BJ (cell line): ENCODE data around the gene SRGAP1. TPM values are rescaled to one million over a fixed set of nuclear protein-coding genes. Genes with fewer than 3 reads are reported as not detected.

Source experiments
- CTCF ChIA-PET: fragments of 350-600 bp; formaldehyde crosslinking; extraction: SDS; loops from one replicate; lab custom pipeline; 2021; ENCODE audit warnings: antibody characterized with exemption, inconsistent platforms; lab: Yijun Ruan, JAX
- POLR2A ChIA-PET: fragments of 300-600 bp; sonication (Branson Sonifier 250); formaldehyde crosslinking; extraction: SDS; loops from one replicate; lab custom pipeline; 2021; ENCODE audit warnings: antibody characterized with exemption; lab: Charles Lee
- DNase-seq: peaks from one replicate; pipeline ENCODE4 v3.0.0-alpha.2; 2011; ENCODE audit warnings: low read depth
- H3K27me3 ChIP-seq: 2 replicates; pipeline ENCODE4 v1.6.0; 2011; ENCODE audit warnings: low read length; ENCODE audit not compliant: control insufficient read depth, insufficient read depth
- H3K36me3 ChIP-seq: 2 replicates; pipeline ENCODE4 v1.5.1; 2011; ENCODE audit warnings: low read length; ENCODE audit not compliant: control insufficient read depth, insufficient read depth
- H3K4me3 ChIP-seq: 2 replicates; pipeline ENCODE4 v1.5.1; 2011; ENCODE audit warnings: low read depth, mild to moderate bottlenecking, control low read depth, low read length
- polyA plus RNA-seq: library from polyadenylated mRNA; depleted of rRNA; stranded (reverse); fragments of >200 nt; gene quantifications from 2 replicates; pipeline ENCODE4 v1.2.3, GENCODE V29; 2011
- TF ChIP-seq, protein P1 (sequence below): IDR thresholded peaks from 2 replicates; pipeline ENCODE4 v1.5.1; 2011; ENCODE audit warnings: low read depth, mild to moderate bottlenecking, control low read depth, inconsistent platforms, low read length, moderate library complexity; ENCODE audit not compliant: insufficient read depth

Gene SRGAP1
- polyA plus RNA-seq, 1 experiment = 15.7 TPM

DNA sequence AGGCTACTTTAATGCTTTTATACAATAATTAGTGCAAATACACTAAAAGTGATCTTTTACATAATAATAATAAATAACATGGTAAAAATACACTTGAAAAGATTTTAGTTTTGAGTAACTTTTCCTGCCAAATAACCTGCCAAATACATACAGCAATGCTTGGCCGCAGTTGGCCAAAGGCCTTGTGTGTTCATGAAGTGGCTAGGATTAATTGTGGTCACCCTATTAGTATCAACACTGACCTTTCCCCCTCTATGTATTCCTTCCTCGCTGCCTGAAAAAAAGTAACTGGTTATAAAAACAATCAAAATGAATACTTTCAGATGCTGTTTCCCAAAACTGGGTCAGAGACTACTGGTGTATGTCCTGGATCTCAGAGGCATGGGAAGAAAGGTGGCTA is 343.3 kb downstream of the SRGAP1 start:
- Histone ChIP-seq H3K4me3 (no peak overlapping the region), H3K36me3 (no peaks in the 10 kb centered on the region), H3K27me3 (no peaks in the 10 kb centered on the region)
- ChIA-PET CTCF (no interaction called here), POLR2A (no interaction called here)
- DNase-seq = no peak
- TF ChIP-seq, protein P1, sequence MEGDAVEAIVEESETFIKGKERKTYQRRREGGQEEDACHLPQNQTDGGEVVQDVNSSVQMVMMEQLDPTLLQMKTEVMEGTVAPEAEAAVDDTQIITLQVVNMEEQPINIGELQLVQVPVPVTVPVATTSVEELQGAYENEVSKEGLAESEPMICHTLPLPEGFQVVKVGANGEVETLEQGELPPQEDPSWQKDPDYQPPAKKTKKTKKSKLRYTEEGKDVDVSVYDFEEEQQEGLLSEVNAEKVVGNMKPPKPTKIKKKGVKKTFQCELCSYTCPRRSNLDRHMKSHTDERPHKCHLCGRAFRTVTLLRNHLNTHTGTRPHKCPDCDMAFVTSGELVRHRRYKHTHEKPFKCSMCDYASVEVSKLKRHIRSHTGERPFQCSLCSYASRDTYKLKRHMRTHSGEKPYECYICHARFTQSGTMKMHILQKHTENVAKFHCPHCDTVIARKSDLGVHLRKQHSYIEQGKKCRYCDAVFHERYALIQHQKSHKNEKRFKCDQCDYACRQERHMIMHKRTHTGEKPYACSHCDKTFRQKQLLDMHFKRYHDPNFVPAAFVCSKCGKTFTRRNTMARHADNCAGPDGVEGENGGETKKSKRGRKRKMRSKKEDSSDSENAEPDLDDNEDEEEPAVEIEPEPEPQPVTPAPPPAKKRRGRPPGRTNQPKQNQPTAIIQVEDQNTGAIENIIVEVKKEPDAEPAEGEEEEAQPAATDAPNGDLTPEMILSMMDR = no peak

DNA sequence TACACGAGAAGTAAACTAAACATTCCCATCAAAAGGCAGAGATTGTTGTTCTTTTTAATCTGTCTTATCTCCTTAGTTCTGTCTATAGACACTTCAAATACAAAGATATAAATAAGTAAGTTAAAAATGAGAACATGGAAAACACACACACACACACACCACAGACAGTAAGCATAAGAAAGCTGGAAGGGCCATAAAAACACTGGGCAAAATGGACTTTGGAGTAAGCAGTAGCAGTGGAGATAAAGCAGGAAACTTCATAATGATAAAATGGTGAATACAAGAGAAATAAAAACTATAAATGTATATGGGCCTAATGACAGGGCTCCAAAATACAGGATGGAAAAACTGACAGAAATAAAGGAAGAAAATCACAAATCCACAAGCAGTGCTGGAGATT is 345.0 kb downstream of the SRGAP1 start:
- DNase-seq = no peak
- Histone ChIP-seq H3K4me3 (no peak overlapping the region), H3K36me3 (peaks cover 1% of the 10 kb centered on the region; the same call in 1 of the 2 replicates), H3K27me3 (no peaks in the 10 kb centered on the region)
- POLR2A ChIA-PET = no interaction called here
- TF ChIP-seq, protein P1 = no peak
- CTCF ChIA-PET = no interaction called here

DNA sequence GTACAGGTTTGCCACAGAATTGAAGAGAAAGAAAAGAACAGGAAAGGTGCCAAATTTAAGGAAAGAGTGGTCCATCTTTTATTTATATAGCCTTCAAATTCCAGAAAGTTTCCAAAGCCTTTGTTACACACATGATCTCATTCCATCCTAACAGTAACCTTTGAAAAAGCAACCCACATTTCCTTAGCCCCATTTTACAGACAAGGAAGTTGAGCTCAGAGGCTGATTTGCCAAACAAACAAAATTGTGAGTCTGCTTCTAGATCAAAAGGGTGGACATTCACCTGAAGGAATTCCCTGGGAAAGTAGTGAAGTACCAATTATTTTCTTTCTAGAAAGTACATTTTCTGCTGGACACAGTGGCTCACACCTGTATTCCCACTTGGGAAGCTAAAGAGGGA is 345.6 kb downstream of the SRGAP1 start:
- ChIA-PET CTCF (interaction anchor here (1.3 kb wide), 1 partner anchor 9 kb away, joined by 8 read pairs; no protein-coding TSS in a partner anchor), POLR2A (no interaction called here)
- peaks cover 1% of the 10 kb centered on the region; the same call in 1 of the 2 replicates for H3K36me3 ChIP-seq
- TF ChIP-seq, protein P1 = no peak
- no peaks in the 10 kb centered on the region for H3K27me3 ChIP-seq
- H3K4me3 ChIP-seq = no peak overlapping the region
- DNase-seq = no peak

DNA sequence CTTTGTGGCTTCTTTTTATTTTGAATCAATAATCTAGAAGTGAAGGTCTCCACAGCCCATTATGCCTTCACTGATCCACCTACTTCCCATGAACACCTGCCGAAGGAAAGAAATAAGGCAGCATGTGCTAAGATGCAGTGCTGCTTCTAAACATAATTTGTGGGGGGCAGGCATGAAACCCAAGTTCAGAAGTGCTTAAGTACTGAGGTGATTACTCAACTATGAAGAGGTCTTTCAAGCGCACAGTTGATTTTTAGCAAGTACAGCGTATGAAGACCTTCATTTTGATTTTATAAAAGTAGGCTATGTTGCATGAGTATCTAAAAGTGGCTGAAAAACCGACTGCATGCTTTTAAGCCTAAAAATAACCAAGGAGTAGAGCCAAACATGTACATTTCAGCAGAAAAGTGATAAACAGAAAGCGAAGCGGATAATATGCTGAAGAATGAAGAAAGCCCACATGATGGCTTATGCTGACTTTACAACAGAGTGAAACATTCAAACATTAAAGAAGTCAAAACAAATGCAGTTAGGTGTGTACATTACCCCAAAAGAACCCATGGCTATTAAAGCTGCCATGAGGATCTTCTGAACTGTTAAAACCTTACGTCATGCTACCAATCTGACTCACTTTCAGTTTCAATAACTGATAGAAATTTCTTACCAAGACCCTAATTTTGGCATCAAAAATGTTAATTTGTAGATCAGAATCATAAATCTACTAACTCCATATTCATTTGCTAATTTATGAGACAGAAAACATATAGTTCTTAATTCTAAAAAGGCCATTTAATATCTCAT is 348.3 kb downstream of the SRGAP1 start:
- POLR2A ChIA-PET = no interaction called here
- no peak for DNase-seq
- H3K4me3 ChIP-seq = no peak overlapping the region
- H3K27me3 ChIP-seq = no peaks in the 10 kb centered on the region
- peaks cover 1% of the 10 kb centered on the region; the same call in 1 of the 2 replicates for H3K36me3 ChIP-seq
- CTCF ChIA-PET = no interaction called here
- TF ChIP-seq, protein P1 = no peak

DNA sequence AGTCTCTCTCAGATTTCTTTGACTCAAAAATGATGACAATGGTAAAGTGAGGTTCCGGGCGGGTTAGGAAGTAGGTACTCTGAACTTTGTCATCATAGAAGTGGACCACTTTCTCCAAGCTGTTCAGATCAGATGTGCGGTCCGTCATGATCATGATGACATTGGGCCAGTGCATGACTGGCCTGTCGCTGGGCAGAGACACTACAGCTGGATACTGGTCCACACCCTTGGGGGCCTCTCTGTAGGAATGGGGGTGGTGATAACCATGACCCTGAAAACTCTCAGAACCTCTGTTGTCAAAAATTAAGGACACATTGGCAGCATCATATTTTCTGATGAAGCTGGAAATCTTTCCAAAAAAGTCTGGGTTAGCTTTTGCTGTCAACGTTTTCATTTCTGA is 349.4 kb downstream of the SRGAP1 start:
- Histone ChIP-seq H3K4me3 (no peak overlapping the region), H3K27me3 (no peaks in the 10 kb centered on the region), H3K36me3 (peaks cover 1% of the 10 kb centered on the region; the same call in 1 of the 2 replicates)
- POLR2A ChIA-PET = no interaction called here
- CTCF ChIA-PET = interaction anchor here (1.4 to 1.6 kb wide), 2 partner anchors 13 to 25 kb away, joined by 3 read pairs; no protein-coding TSS in a partner anchor
- TF ChIP-seq, protein P1 = no peak
- no peak for DNase-seq
